Muscle layer of colon (tissue), 2 donors: ENCODE results near the gene RPS6KL1.
"Not testable (repeated sequence)": the region's sequence is repeated elsewhere in the genome, so short reads cannot be mapped to it uniquely, and the experiment has no call there.

Experiments used
- H3K27ac ChIP-seq: one replicate; pipeline ENCODE4 v1.7.0; 2013; ENCODE audit warnings: low read depth, mild to moderate bottlenecking, low read length, moderate library complexity
- H3K27me3 ChIP-seq, 2 donors: one replicate each; pipeline ENCODE4 v1.7.0; 2013; ENCODE audit warnings: low read length in 2 of 2, mild to moderate bottlenecking in 2 of 2; ENCODE audit not compliant: insufficient read depth in 2 of 2, control insufficient read depth in 1 of 2
- H3K36me3 ChIP-seq: one replicate; pipeline ENCODE4 v1.7.0; 2013; ENCODE audit warnings: mild to moderate bottlenecking, low read length; ENCODE audit not compliant: insufficient read depth
- H3K4me1 ChIP-seq: one replicate; pipeline ENCODE4 v1.7.0; 2013; ENCODE audit warnings: mild to moderate bottlenecking, low read length; ENCODE audit not compliant: insufficient read depth
- H3K4me3 ChIP-seq, 2 donors: one replicate each; pipeline ENCODE4 v1.7.0; 2013; ENCODE audit warnings: low read length in 2 of 2, low read depth in 1 of 2, mild to moderate bottlenecking in 1 of 2, moderate library complexity in 1 of 2
- H3K9ac ChIP-seq: one replicate; pipeline ENCODE4 v1.7.0; 2013; ENCODE audit warnings: low read length
- H3K9me3 ChIP-seq: one replicate; pipeline ENCODE4 v1.7.0; 2013; ENCODE audit warnings: mild to moderate bottlenecking, low read length
- donor health status: abdominal sarcoma.
- donor health status: Adenocarcinoma of cecum.

Gene RPS6KL1

DNA sequence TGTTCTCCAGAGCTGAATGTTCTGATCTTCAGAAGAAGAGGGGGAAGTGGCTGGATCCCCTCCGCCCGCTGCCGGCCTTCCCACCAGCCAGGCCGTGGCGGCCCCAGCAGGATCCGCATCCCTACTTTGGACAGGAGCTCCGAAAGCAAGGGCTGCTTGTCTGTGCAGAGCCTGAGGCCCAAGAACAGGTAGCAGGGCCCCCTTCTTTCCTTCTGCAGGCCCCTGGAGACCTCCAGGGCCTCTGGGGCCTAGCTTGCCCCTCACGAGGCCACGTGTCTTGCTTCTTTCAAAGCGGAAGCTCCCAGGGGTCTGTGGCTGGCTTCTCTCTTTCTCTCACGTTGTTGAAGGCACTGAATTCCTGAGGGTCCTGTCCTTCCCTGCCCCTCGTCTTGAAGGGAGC, 19.1 kb upstream of the RPS6KL1 start:
- Histone ChIP-seq H3K9ac (peak overlapping the region; percentile 9), H3K4me3 (no peak overlapping the region), H3K27ac (peak overlapping the region; percentile 34), H3K4me1 (peaks cover 23% of the 10 kb centered on the region), H3K9me3 (no peaks in the 10 kb centered on the region), H3K36me3 (no peaks in the 10 kb centered on the region), H3K27me3 (no peaks in the 10 kb centered on the region)

- Histone ChIP-seq H3K27ac (peak overlapping the region; percentile 34), H3K4me3 (no peak overlapping the region), H3K27me3 (no peaks in the 10 kb centered on the region), H3K9me3 (no peaks in the 10 kb centered on the region), H3K9ac (peak overlapping the region; percentile 9), H3K36me3 (no peaks in the 10 kb centered on the region), H3K4me1 (peaks cover 23% of the 10 kb centered on the region)
Measured at GRCh38 chr14:74941676-74942097, 18.6 kb upstream of the RPS6KL1 start.

DNA sequence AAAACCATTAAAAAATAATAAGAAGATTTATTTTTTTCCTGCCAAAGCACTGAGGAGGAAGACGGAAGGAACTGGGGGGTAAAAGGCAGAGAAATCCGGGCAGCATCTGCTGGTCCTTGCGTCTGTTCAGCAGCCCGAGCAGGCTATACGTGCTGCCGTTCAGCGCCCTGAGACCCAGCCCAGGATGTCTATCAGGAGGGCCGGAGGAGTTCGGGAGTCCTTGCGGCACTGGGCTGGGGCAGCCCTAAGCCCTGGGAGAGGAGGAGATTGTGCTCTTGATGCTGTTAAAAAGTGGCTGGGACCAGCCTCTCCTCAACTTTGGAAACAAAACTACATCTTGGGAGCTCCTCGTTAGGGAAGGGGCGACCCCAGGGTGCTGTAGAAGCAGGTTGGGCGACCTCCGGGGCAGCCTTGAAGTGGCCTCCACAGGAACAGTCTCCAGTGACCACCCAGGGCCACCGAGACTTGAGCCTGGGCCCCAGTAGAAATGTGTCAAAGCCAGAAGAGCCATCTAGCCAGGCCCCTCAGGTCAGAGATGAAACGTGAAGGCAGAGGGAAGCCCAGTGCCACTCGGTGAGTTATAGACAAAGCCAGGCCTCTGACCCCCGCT, 18.0 kb upstream of the RPS6KL1 start:
- H3K4me3 ChIP-seq: no peak overlapping the region
- H3K27me3 ChIP-seq: no peaks in the 10 kb centered on the region
- H3K4me1 ChIP-seq: peaks cover 23% of the 10 kb centered on the region
- H3K9me3 ChIP-seq: no peaks in the 10 kb centered on the region
- peak overlapping the region; percentile 34 for H3K27ac ChIP-seq
- H3K9ac ChIP-seq: no peak overlapping the region
- no peaks in the 10 kb centered on the region for H3K36me3 ChIP-seq

DNA sequence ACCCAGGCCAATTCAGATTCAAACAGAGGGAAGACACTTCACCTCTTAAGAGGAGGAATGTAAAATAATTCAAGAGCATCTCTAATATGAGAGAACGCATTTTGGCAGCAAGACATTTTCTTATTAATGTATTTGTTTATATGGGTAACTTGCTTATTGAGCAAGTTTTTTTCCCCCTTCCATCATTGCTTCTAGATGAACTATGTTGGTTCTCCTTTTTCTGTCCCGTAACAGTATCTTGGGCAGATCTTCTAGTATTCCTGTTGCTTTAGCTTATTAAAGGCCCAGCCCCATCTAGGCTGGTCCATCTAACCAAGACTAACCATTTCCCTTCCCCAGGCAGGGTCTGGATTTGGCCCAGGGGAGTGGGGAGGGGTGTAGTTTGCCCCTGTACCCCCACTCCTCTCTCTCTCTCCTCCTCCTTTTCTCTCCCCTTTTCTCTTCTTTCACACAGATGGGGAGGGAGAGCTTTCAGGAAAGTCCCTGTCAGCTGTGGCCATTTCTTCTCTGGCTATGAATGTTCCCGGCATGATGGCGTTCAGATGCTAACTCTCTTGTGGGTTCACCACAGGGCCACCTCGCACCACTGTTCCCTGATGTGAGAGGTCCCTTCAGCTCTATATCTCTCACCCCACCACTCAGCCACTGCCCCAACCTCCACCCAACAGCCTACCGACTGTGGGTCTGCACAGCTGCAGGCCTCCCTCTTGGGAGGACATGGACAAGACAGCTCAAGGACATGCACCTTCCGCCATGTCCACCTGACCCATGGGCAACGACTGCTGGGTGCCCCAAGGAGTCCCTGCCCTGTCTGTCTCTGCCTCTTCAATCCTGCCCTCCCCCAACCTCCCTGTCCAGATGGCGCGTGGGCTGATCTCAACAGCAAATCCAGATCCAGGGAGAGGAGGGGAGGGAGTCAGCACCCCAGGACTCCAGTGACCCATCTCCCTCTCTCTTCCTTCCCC, 15.8 kb upstream of the RPS6KL1 start:
- Histone ChIP-seq H3K36me3 (no peaks in the 10 kb centered on the region), H3K9me3 (no peaks in the 10 kb centered on the region), H3K27me3 (no peaks in the 10 kb centered on the region), H3K27ac (no peak overlapping the region), H3K9ac (no peak overlapping the region), H3K4me1 (peaks cover 23% of the 10 kb centered on the region), H3K4me3 (no peak overlapping the region)

- Histone ChIP-seq H3K9ac (no peak overlapping the region), H3K4me1 (peaks cover 22% of the 10 kb centered on the region), H3K27me3 (no peaks in the 10 kb centered on the region), H3K27ac (no peak overlapping the region), H3K9me3 (no peaks in the 10 kb centered on the region), H3K36me3 (no peaks in the 10 kb centered on the region), H3K4me3 (no peak overlapping the region)
Measured at GRCh38 chr14:74937171-74937570, 14.1 kb upstream of the RPS6KL1 start.

DNA sequence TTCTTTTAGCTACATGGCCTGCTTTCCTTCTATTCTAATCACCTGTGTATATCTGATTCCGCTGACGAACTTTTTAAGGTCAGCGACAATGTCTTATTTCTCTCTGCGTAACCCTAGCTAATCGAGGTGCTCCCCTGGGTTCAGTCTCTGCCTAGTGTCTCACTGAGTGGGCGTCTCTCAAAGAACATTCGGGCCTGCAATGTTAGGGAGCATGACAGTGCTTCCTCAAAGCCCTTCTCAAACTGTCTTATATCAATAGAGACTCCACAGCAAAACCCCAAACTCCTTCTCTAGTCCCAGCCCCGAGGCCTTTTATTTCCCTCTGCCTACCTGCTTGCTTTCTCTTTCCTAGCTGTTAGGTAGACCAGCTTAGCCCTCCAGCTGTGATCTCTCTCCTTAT, 13.7 kb upstream of the RPS6KL1 start:
- Histone ChIP-seq H3K27me3 (no peaks in the 10 kb centered on the region), H3K27ac (no peak overlapping the region), H3K4me3 (no peak overlapping the region), H3K9me3 (no peaks in the 10 kb centered on the region), H3K36me3 (no peaks in the 10 kb centered on the region), H3K9ac (no peak overlapping the region), H3K4me1 (peaks cover 18% of the 10 kb centered on the region)

- H3K9me3 ChIP-seq: no peaks in the 10 kb centered on the region
- H3K9ac ChIP-seq: no peak overlapping the region
- no peak overlapping the region for H3K27ac ChIP-seq
- H3K4me3 ChIP-seq: no peak overlapping the region
- peaks cover 13% of the 10 kb centered on the region for H3K4me1 ChIP-seq
- no peaks in the 10 kb centered on the region for H3K36me3 ChIP-seq
- H3K27me3 ChIP-seq: no peaks in the 10 kb centered on the region
Measured at GRCh38 chr14:74936151-74936550, 13.1 kb upstream of the RPS6KL1 start.

- no peaks in the 10 kb centered on the region for H3K36me3 ChIP-seq
- H3K27ac ChIP-seq: no peak overlapping the region
- H3K9me3 ChIP-seq: no peaks in the 10 kb centered on the region
- H3K9ac ChIP-seq: no peak overlapping the region
- H3K4me1 ChIP-seq: peaks cover 13% of the 10 kb centered on the region
- no peaks in the 10 kb centered on the region for H3K27me3 ChIP-seq
- H3K4me3 ChIP-seq: no peak overlapping the region
Measured at GRCh38 chr14:74935360-74935680, 12.3 kb upstream of the RPS6KL1 start.

- Histone ChIP-seq H3K27me3 (no peaks in the 10 kb centered on the region), H3K27ac (no peak overlapping the region), H3K4me1 (peaks cover 10% of the 10 kb centered on the region), H3K4me3 (no peak overlapping the region), H3K9me3 (no peaks in the 10 kb centered on the region), H3K9ac (no peak overlapping the region), H3K36me3 (no peaks in the 10 kb centered on the region)
Measured at GRCh38 chr14:74934476-74935359, 11.7 kb upstream of the RPS6KL1 start.

GRCh38 chr14:74934041-74934440, 11.0 kb upstream of the RPS6KL1 start:
- Histone ChIP-seq H3K4me3 (no peak overlapping the region), H3K27ac (no peak overlapping the region), H3K4me1 (peaks cover 5% of the 10 kb centered on the region), H3K27me3 (no peaks in the 10 kb centered on the region), H3K9me3 (no peaks in the 10 kb centered on the region), H3K9ac (no peak overlapping the region), H3K36me3 (no peaks in the 10 kb centered on the region)

- H3K4me3 ChIP-seq, H3K9me3 ChIP-seq, H3K27me3 ChIP-seq, H3K4me1 ChIP-seq, H3K36me3 ChIP-seq, H3K27ac ChIP-seq, H3K9ac ChIP-seq: not testable (repeated sequence)
Measured at GRCh38 chr14:74932936-74933335, 9.9 kb upstream of the RPS6KL1 start.
